ENCODE data around the gene CYB5RL.

- TF ChIP-seq CTCF (IDR thresholded peaks at IDR 0.05) (no peak), POLR2A (IDR thresholded peaks at IDR 0.05) (no peak)
Measured at GRCh38 chr1:54199151-54199764, 572 bp downstream of the CYB5RL start.
